Testis (tissue), 2 donors: ENCODE measurements around the gene RNMT.

Experiments used
- POLR2A ChIP-seq: fragments of 450-650 bp; IDR thresholded peaks from one replicate; pipeline ENCODE4 v1.6.1; 2017; ENCODE audit warnings: antibody characterized with exemption, mild to moderate bottlenecking, moderate library complexity
- TF ChIP-seq, protein P1 (sequence below), 3 experiments: fragments of 450-650 bp in 2 of 3; fragments of 200-600 bp in 1 of 3; sonication (generic) in 1 of 3; IDR thresholded peaks; one replicate each; pipeline ENCODE4 v1.5.1; 2016 to 2019; ENCODE audit warnings: antibody characterized with exemption in 3 of 3, mild to moderate bottlenecking in 2 of 3, moderate library complexity in 1 of 3

DNA sequence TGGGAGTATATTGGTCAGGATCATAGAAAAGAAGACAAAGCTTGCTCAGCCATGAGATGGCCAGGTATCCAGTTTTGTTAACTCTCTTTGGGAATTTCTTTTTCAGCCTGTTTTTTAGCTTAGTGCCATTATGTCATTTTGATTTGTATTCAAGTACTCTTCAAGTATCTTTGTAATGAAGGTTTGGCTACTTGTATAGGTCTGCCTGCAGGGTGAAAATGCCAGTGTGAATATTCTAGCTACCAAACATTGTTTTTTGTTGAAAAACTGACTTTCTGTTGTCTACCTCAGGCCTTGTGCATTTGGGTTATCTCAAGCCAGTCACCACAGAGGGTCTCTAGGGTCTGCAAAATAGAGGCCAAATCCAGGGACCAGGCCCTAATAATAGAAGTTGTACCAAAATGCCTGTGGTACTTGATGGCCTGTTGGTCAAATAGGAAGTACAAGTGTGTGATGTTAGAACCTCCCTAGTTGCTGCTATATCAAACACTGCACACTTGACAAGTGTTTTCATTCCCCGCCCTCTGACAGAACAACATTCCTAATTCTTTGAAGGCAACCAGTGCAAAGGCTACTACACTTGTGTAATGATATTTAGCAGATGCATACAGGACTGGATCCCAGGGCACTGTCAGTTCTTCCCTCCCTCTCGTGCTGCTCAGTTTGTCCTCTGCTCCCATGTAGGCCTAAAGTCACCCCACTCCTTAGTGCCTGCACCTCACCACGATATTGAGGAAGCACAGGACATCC is 36.4 kb downstream of the RNMT start:
- TF ChIP-seq, protein P1, sequence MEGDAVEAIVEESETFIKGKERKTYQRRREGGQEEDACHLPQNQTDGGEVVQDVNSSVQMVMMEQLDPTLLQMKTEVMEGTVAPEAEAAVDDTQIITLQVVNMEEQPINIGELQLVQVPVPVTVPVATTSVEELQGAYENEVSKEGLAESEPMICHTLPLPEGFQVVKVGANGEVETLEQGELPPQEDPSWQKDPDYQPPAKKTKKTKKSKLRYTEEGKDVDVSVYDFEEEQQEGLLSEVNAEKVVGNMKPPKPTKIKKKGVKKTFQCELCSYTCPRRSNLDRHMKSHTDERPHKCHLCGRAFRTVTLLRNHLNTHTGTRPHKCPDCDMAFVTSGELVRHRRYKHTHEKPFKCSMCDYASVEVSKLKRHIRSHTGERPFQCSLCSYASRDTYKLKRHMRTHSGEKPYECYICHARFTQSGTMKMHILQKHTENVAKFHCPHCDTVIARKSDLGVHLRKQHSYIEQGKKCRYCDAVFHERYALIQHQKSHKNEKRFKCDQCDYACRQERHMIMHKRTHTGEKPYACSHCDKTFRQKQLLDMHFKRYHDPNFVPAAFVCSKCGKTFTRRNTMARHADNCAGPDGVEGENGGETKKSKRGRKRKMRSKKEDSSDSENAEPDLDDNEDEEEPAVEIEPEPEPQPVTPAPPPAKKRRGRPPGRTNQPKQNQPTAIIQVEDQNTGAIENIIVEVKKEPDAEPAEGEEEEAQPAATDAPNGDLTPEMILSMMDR (IDR thresholded peaks at IDR 0.05): no peak
- TF ChIP-seq POLR2A: no peak
